ENCODE results near the gene NHS. TPM values are rescaled to one million over a fixed set of nuclear protein-coding genes. Genes with fewer than 3 reads are reported as not detected.

NHS gene
- total RNA-seq, 1 experiment from 2014 or later, result 7.5 TPM

GRCh38 chrX:17588303-17588702 is 213.3 kb downstream of the NHS start:
- peak; percentile 57 for DNase-seq (ENCODE audit: low read depth)

GRCh38 chrX:17590892-17591740 is 216.1 kb downstream of the NHS start:
- DNase-seq (ENCODE audit: low read depth), result peak; percentile 82

- peak; percentile 87 for DNase-seq (ENCODE audit: low read depth)
These were observed 216.7 kb downstream of the NHS start for GRCh38 chrX:17591741-17592110.

GRCh38 chrX:17592117-17592516 is 217.1 kb downstream of the NHS start:
- DNase-seq (ENCODE audit: low read depth), result peak; percentile 73

GRCh38 chrX:17594693-17595092 is 219.7 kb downstream of the NHS start:
- DNase-seq (ENCODE audit: low read depth), result no peak

GRCh38 chrX:17595456-17596035 is 220.5 kb downstream of the NHS start:
- DNase-seq (ENCODE audit: low read depth), result peak; percentile 89

- DNase-seq (ENCODE audit: low read depth), result peak; percentile 74
These were observed 221.1 kb downstream of the NHS start for GRCh38 chrX:17596061-17596460.

GRCh38 chrX:17596546-17597205 is 221.7 kb downstream of the NHS start:
- DNase-seq (ENCODE audit: low read depth), result peak; percentile 66

GRCh38 chrX:17597327-17597726 is 222.3 kb downstream of the NHS start:
- no peak for DNase-seq (ENCODE audit: low read depth)

GRCh38 chrX:17597836-17598439 is 222.9 kb downstream of the NHS start:
- peak; percentile 60 for DNase-seq (ENCODE audit: low read depth)

GRCh38 chrX:17601441-17602200 is 226.6 kb downstream of the NHS start:
- no peak for DNase-seq (ENCODE audit: low read depth)

- DNase-seq (ENCODE audit: low read depth), result no peak
These were observed 227.2 kb downstream of the NHS start for GRCh38 chrX:17602245-17602644.

- DNase-seq (ENCODE audit: low read depth), result no peak
These were observed 228.2 kb downstream of the NHS start for GRCh38 chrX:17603196-17603595.

GRCh38 chrX:17605676-17606075 is 230.7 kb downstream of the NHS start:
- DNase-seq (ENCODE audit: low read depth), result peak; percentile 74

GRCh38 chrX:17606231-17606630 is 231.2 kb downstream of the NHS start:
- no peak for DNase-seq (ENCODE audit: low read depth)

- peak; percentile 35 for DNase-seq (ENCODE audit: low read depth)
These were observed 233.9 kb downstream of the NHS start for GRCh38 chrX:17608888-17609287.

- no peak for DNase-seq (ENCODE audit: low read depth)
These were observed 235.8 kb downstream of the NHS start for GRCh38 chrX:17610788-17611187.

- peak; percentile 89 for DNase-seq (ENCODE audit: low read depth)
These were observed 239.1 kb downstream of the NHS start for GRCh38 chrX:17613979-17614588.

- DNase-seq (ENCODE audit: low read depth), result no peak
These were observed 241.9 kb downstream of the NHS start for GRCh38 chrX:17616936-17617335.

- no peak for DNase-seq (ENCODE audit: low read depth)
These were observed 242.8 kb downstream of the NHS start for GRCh38 chrX:17617806-17618205.

GRCh38 chrX:17621566-17622270 is 246.7 kb downstream of the NHS start:
- DNase-seq (ENCODE audit: low read depth), result peak; percentile 61

Measured in M059J (cell line).